Head of caudate nucleus (tissue), 42 donors: ENCODE data around the gene TMEFF2.
"Not testable (repeated sequence)": the region's sequence is repeated elsewhere in the genome, so short reads cannot be mapped to it uniquely, and the experiment has no call there.

Experiments used
- DNase-seq, 42 donors: peaks; one replicate each; pipeline versions ENCODE4 v3.0.0 to v3.0.0-alpha.2; 2020 to 2021; ENCODE audit warnings: mixed read lengths in 7 of 42
- intact Hi-C: fragments of 100-400 bp; cut with DNase I; formaldehyde crosslinking; loops from one replicate; pipeline ENCODE4 v1.15.0; 2022

The TMEFF2 gene

DNA sequence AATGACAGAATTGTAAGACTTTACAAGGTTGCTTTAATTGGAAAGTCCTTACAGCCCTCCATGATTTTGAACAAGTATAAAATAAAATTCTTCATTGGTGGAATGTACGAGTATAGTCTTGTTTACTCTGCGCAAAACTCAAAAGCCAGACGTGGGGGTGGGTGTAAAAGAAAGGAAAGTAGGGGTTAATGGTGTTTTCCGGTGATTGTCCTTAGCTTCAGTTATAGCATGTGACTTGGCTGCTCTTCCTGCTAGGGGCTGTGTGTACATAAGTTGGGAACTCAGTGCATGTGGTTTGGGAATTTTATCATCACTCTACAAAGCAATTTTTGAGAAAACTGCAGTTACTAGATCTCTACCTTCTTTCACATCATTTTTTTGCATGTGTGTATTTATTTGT, 265.4 kb downstream of the TMEFF2 start:
- DNase-seq: no peak
- intact Hi-C loops: no loop called here

DNA sequence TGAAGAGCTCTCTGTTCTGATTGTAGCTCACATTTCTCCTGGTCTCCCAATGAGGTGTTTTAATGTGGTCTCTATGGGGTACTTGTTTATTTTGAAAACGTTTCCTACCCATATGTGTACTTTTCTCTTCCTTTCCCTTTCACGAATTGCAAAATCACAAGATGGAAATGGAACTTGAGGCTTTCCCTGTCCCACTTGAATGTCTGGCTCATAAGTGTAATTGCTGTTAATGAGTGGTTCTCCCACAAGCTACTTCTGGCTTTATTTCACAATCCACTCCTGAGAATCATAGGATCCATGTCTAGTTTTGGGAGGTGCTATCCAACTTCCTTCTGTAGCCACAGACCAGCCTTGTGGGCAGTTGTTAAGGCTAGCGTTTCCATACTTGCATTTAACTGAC, 266.7 kb downstream of the TMEFF2 start:
- DNase-seq: no peak
- intact Hi-C loops: no loop called here

DNA sequence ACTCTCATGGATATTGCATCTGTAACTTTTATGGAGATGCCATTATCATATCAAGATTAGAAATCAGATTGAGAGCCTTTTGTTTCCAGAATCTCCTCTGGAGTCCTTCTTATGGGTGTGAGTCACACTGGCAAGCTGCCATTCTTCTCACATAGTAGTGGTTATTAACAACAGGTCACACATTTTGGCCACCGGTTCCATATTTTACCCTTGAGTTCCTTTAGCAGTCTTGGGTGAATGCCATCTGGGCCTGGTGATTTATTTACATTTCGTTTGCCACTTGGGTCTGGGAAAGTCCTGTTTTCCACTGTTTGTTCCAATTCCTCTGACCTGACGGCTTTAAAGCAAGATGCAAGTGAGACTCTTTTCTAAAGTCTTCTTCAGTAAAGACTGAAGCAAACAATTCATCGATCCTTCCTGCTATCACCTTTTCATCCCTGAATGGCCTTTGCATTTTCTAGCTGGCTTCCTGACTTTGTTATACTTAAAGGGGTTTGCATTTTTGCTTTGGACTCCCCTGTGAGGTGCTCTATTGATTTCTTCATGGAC, 267.3 kb downstream of the TMEFF2 start:
- intact Hi-C loops: no loop called here
- no peak for DNase-seq

DNA sequence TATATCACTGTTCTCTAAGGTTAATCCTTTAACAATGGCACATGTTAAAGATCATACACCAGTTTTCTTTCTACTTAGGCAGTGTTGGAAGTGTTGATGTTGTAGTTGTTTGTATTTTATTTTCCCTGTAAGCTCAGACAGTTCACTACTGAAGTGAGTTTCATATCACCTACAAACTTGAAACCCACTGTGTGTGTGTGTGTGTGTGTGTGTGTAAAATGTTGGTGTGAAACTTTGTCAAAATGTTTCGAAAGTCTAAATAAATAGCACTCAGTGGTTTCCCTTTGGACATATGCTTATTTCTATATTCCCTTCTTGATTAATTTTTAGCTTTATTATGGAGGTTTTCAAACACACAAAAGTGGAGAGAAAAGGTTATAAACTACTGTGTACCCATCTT, 268.1 kb downstream of the TMEFF2 start:
- intact Hi-C loops: no loop called here
- no peak for DNase-seq

DNA sequence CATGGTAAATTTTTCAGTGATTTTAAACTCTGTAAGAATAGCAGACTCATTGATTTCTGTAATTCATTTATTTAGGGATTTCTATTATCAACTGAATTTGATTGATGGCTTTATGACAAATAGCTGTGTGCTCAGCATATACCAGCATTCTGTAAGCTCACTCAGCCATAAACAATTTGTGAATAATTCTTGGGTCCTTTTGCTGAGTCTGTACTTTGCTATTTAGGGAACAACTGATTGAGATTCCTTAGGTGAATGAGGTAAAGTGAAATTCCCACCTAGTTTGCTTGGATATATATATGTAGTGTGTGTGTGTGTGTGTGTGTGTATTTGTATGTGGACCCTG, 271.1 kb downstream of the TMEFF2 start:
- no peak for DNase-seq
- intact Hi-C loops: no loop called here

DNA sequence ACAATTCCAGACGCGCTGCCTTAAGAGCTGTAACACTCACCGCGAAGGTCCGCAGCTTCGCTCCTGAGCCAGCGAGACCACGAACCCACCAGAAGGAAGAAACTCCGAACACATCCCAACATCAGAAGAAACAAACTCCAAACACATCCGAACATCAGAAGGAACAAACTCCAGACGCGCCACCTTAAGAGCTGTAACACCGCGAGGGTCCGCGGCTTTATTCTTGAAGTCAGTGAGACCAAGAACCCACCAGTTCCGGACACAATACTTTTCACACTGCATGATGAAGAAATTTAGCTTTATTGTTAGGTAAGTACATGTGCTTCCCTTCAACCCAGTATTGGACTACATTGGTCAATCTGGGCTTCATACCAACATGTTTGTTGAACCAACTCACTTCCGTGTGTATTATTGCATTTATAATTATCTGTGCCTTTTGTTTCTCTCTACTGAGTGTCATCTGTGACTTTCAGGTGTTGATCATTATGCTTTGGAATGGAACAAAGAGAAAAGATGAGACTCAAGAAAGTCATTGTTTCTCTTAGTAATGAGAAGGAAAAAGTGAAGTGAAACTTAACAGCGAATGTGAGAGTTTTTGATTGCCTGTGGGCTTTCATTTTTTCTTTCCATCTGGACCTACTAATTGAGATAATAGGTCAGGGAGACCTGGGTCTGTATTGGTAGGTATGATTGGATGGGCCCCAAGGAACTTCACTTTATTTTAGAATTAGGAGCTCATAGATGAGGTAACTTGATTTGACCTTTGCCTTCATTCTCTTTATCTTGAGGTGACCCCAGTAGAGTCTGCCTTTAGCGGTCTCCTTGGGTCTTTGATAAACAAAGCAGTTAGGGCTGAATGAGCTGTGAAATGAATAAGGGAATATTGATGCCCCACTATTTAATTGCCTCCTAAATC, 271.7 kb downstream of the TMEFF2 start:
- intact Hi-C loops: no loop called here
- DNase-seq: no peak

DNA sequence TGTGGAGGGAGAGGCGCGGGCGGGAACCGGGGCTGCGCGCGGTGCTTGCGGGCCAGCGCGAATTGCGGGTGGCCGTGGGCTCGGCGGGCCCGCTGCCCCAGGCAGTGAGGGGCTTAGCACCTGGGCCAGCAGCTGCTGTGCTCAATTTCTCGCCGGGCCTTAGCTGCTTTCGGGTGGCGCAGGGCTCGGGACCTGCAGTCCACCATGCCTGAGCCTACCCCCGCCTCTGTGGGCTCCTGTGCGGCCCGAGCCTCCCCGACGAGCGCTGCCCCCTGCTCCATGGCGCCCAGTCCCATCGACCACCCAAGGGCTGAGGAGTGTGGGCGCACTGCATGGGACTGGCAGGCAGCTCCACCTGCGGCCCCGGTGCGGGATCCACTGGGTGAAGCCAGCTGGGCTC, 273.1 kb downstream of the TMEFF2 start:
- DNase-seq, intact Hi-C loops: not testable (repeated sequence)

DNA sequence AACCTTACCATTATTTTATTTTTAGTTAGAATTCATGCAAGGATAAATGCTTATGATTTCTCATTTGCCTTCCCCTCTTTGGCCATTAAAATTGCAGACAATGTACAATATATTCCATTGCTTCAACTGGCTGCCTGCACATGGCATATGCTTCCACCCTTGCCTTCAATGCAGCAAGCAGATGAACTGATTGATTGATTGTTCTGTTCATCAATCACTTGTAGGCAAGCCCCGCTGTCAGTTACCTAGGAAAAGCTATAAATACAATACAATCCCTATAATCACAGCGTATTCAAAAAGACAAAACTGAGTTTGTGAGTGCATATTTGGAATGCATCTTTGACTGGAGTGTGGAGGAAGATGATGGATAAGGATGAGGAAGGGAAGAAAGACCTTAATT, 274.2 kb downstream of the TMEFF2 start:
- intact Hi-C loops: no loop called here
- no peak for DNase-seq

DNA sequence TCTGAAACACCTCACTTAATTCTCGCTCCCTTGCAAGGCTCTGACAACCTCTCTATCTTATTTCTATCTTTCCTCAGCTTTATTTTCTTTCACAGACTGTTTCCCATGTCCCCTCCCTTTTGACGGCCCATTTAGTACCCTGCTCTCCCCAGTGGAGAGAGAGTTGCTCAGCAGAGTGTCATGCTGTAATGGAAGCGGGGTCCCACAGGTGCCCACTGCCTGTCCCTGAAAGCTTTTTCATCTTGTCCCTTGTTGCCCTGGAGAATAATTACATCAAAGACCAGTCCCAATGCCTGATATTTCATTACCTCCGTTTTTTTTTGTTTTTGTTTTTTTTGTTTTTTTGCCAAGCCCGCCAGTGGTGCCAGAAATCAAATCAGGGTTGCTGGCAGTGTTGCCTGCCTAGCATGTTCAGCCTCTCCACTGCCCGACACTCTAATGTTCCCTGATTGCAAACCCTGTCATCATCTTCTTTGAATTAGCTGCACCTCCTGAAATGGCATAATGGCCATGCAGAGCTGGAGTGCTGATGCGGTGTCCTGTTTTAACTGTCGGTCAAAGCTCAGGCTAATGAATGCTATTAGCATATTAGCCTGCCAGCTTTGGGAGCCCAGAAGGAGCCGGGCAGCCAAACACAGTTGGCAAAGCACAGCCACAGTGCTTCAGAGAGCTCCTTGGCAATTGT, 276.6 kb downstream of the TMEFF2 start:
- intact Hi-C loops: no loop called here
- peak in 23 of 42 donors; percentile 5 to 55 (median 18) for DNase-seq

DNA sequence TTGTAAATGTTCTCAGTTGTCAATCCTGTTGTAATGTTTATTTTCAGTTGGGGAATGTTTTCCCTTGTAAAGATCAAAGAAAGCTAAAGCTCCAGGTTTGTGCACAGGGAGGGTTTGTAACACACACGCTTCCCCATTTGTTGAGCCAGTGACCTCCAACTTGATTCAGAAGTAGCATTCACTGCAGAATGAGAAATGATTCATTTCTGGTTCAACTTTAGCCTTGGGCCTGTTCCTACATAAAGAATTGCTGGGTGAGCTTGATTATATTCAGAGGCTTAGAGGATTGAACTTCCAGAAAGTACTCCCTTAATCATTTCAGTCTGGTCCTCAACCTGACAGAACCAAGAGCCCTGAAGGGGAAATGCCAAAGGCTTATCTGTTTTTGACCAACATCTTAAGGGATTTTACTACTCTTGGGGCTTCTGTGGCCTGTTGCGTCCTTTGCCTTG, 277.3 kb downstream of the TMEFF2 start:
- intact Hi-C loops: no loop called here
- no peak for DNase-seq

DNA sequence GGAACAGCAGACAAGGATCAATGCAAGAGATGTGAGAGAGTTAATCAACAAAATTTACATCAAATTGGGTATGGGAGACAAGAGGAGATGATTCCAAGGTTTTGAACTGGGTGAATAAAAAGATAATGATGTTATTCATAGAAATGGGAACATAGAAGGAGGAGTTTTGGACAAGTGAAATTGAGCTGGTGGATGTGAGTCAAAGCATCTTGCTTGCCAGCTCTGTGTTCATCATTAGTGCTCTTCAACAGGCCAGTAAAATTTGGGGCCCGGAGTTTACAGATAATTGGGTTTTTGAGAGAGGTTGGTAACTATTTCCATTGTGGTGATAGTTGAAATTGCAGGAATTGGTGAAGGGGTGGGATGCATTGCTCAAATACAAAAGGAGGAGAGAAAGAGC, 277.9 kb downstream of the TMEFF2 start:
- intact Hi-C loops: no loop called here
- no peak for DNase-seq

DNA sequence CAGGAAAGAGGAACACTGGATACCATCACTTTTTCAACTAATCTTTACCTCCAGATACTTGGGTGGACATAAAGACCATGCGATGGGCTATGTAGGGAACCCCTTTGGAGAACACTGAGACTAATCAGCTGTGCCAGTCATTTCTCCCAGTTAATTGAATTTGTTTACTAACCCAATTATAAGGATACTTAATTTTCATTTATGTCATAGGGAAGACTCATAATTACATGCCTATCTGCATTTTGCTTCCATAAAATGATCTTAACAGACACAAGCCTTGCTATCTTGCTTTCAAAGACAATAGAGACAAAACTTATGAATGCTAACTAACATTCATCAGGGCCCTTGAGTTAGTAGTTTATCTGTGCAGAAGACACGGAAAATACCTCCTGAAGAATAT, 279.0 kb downstream of the TMEFF2 start:
- DNase-seq: no peak
- intact Hi-C loops: no loop called here

DNA sequence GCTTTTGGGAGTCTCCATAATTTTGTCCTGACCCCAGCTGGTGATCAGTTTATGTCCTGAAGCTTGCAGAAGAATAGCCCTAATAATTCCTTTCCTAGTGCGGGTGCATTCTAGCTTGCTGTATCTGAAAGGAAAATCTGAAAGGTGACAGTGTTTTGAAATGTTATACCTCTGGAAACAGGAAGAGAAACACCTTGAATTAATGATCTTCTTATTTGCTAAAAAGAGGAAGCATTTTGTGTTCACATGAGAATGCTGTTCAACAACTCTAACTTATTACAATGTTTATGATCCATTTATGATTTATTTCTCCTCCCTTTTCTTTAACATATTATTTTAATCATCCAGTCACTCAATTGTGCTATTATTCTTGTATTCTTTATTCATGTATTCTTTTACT, 280.9 kb downstream of the TMEFF2 start:
- no peak for DNase-seq
- intact Hi-C loops: no loop called here

DNA sequence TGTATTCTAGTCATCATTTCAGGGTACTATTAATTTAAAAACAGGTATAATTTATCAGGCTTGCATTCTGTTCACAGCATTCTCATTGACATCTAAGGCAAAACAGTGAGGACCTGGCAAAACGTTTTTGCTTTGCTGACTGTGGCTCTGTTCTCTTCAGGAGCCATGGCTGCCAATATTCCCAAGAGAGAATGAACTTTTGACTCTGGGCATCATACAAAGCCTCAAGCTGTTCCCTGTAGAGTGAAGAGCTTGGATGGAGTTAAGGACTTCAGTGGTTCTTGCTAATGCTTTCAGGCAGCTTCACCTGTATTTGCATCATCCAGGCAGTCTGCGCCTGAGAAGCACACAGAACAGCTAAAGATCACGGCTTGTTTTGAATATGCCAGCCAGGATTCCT, 282.0 kb downstream of the TMEFF2 start:
- DNase-seq: no peak
- intact Hi-C loops: no loop called here

DNA sequence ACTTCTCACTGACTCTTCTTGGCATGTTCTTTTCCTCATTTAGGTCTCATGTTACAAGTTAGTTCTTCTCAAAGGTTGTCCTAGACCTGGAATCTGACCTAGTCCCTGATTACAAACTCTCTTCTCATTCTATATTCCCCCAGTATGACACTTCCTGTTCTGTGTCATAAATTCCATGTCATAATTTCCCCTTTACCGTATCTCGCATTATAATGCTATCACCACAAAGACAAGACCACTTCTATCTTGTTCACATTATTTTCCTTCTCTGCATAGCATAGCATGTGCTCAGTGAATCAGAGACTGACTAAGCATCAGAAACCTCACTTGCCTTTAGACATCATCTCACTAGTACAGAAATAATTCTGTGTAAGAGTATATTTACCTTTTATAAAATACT, 284.2 kb downstream of the TMEFF2 start:
- DNase-seq: no peak
- intact Hi-C loops: no loop called here

DNA sequence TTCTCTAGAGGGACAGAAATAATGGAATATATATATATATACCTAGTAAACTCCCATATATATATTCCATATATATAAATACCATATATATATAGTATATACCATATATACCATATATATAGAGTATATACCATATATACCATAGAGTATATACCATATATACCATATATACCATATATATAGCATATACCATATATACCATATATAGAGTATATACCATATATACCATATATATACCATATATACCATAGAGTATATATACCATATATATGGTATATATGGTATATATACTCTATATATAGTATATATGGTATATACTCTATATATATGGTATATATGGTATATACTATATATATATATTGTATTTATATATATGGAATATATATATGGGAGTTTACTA, 285.9 kb downstream of the TMEFF2 start:
- intact Hi-C loops: no loop called here
- DNase-seq: no peak

DNA sequence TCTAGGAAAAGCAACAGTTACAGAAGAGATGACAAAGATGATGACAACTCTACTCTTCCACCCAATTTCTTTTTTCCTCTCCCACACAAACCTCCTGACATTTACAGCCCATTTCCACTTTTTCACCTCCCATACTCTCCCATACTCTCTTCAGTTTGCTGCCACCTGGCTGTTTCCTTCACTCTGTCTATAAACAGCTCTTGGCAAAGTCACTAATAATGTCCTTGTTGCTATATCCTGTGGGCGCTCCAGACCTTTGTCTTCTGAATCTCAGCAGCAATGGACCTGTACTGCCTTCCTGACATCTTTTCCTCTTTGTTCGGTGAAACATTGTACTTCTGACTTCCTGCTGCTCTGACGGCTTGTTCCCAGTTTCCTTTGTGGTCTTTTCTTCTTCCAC, 287.2 kb downstream of the TMEFF2 start:
- DNase-seq: no peak
- intact Hi-C loops: no loop called here

DNA sequence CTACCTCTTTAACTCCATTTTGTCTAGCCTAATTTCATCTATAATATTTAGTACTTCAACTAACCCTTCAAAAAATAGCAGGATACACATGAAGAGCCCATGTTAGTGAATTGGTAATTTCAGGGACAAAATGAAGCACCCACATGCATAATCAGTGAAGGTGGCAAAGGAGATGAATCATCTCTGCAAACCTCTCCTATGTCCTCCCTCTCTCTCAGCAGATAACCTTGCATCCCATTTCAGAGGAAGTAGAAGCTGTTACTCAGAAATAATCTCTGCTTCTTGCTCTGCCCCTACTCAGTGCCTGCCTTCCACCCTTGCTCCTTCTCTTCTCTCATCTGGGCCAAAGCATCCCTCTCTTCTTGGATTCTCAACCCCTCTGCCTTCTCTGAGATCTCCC, 287.6 kb downstream of the TMEFF2 start:
- no peak for DNase-seq
- intact Hi-C loops: no loop called here

DNA sequence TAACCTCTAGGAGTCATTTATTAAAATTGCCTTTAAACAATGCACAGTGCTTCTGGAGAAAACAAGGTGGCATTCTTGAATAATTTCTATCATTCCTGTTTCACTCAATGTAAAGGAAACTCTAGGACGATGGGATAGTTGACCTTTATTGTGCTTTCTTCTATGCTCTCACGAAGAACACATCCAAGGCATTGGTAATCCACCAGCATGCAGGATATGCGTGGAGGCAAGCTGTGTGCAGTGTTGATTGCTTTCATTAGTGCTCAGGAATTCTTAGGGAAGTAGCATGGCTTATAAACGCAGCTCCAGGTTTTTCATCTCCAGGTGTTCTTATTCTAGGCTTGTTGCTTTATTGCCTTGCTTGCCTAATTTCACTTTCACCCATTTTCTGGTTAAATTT, 289.4 kb downstream of the TMEFF2 start:
- intact Hi-C loops: no loop called here
- no peak for DNase-seq

DNA sequence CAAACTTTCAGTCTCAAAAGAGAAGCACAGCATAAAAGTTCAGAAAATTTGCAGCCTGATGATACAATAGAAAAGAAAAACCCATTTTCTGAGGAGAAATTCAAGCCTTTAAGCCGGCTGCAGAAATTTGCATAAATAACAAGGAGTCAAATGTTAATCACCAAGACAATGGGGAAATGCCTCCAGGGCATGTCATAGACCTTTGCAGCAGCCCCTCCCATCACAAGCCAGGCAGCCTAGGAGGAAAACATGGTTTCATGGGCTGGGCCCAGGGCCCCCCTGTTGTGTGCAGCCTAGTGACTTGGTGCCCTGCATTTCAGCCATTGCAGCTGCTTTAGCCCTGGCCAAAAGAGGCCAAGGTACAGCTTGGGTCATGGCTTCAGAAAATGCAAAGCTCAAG, 293.7 kb downstream of the TMEFF2 start:
- intact Hi-C loops: no loop called here
- DNase-seq: no peak

DNA sequence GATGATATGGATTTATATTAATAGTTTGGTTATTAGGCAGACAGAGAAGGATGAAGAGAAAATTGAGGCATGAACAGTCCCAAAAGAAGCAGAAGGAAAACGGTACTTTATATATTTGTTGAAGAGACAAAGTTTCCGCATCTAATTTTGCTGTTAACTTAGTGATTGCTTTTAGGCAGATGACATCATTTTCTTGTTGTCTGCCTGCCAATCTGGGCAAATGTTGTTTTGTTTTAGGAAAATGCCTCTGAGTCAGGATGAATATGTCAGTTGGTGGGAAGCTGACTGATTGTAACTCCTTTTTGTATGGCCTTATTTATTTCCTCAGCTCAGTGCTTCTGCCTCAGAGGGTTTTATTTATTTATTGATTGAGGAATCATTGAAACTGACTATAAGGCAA, 295.3 kb downstream of the TMEFF2 start:
- DNase-seq: no peak
- intact Hi-C loops: no loop called here
